ENCODE results near the gene ECHS1.
"Not testable (repeated sequence)": the region's sequence is repeated elsewhere in the genome, so short reads cannot be mapped to it uniquely, and the experiment has no call there.

ECHS1 gene

GRCh38 chr10:133378251-133379096 lies 5.3 kb upstream of the ECHS1 start:
- DNase-seq (ENCODE audit: low spot score), result no peak

GRCh38 chr10:133377818-133378250 lies 4.7 kb upstream of the ECHS1 start:
- DNase-seq (ENCODE audit: low spot score), result no peak

- no peak for DNase-seq (ENCODE audit: low spot score)
These were observed 4.1 kb upstream of the ECHS1 start for GRCh38 chr10:133377025-133377817.

GRCh38 chr10:133376183-133376582 lies 3.0 kb upstream of the ECHS1 start:
- not testable (repeated sequence) for DNase-seq (ENCODE audit: low spot score)

- DNase-seq (ENCODE audit: low spot score), result no peak
These were observed 2.4 kb upstream of the ECHS1 start for GRCh38 chr10:133375357-133376115.

GRCh38 chr10:133372507-133372906 lies 647 bp downstream of the ECHS1 start:
- DNase-seq (ENCODE audit: low spot score), result no peak

GRCh38 chr10:133370030-133370786 lies 2.9 kb downstream of the ECHS1 start:
- no peak for DNase-seq (ENCODE audit: low spot score)

- no peak for DNase-seq (ENCODE audit: low spot score)
These were observed 5.0 kb downstream of the ECHS1 start for GRCh38 chr10:133368153-133368552.

GRCh38 chr10:133367461-133367860 lies 5.7 kb downstream of the ECHS1 start:
- not testable (repeated sequence) for DNase-seq (ENCODE audit: low spot score)

GRCh38 chr10:133366751-133367150 lies 6.4 kb downstream of the ECHS1 start:
- DNase-seq (ENCODE audit: low spot score), result no peak

- DNase-seq (ENCODE audit: low spot score), result no peak
These were observed 7.0 kb downstream of the ECHS1 start for GRCh38 chr10:133366130-133366478.

- DNase-seq (ENCODE audit: low spot score), result no peak
These were observed 7.6 kb downstream of the ECHS1 start for GRCh38 chr10:133365461-133366129.

GRCh38 chr10:133364645-133365431 lies 8.3 kb downstream of the ECHS1 start:
- no peak for DNase-seq (ENCODE audit: low spot score)

- no peak for DNase-seq (ENCODE audit: low spot score)
These were observed 10.3 kb downstream of the ECHS1 start for GRCh38 chr10:133362846-133363245.

- DNase-seq (ENCODE audit: low spot score), result no peak
These were observed 11.2 kb downstream of the ECHS1 start for GRCh38 chr10:133361773-133362441.

GRCh38 chr10:133361227-133361626 lies 11.9 kb downstream of the ECHS1 start:
- DNase-seq (ENCODE audit: low spot score), result no peak

- no peak for DNase-seq (ENCODE audit: low spot score)
These were observed 13.1 kb downstream of the ECHS1 start for GRCh38 chr10:133359972-133360610.

GRCh38 chr10:133359554-133359971 lies 13.6 kb downstream of the ECHS1 start:
- no peak for DNase-seq (ENCODE audit: low spot score)

- no peak for DNase-seq (ENCODE audit: low spot score)
These were observed 14.2 kb downstream of the ECHS1 start for GRCh38 chr10:133358925-133359310.

All from kidney capillary endothelial cell (primary cell).